Muscle layer of duodenum (tissue), 2 donors: Measurements from ENCODE around the gene STRIP1.
"Not testable (repeated sequence)": the region's sequence is repeated elsewhere in the genome, so short reads cannot be mapped to it uniquely, and the experiment has no call there.

Experiments used
- H3K27ac ChIP-seq: one replicate; pipeline ENCODE4 v1.7.0; 2013; ENCODE audit warnings: mild to moderate bottlenecking, low read length
- H3K27me3 ChIP-seq: one replicate; pipeline ENCODE4 v1.7.0; 2013; ENCODE audit warnings: low read depth, mild to moderate bottlenecking, control low read depth, low read length
- H3K36me3 ChIP-seq, 2 donors: one replicate each; pipeline ENCODE4 v1.7.0; 2013; ENCODE audit warnings: low read length in 2 of 2, control low read depth in 1 of 2, mild to moderate bottlenecking in 1 of 2; ENCODE audit not compliant: insufficient read depth in 2 of 2, control insufficient read depth in 1 of 2
- H3K4me1 ChIP-seq, 2 donors: one replicate each; pipeline ENCODE4 v1.7.0; 2013; ENCODE audit warnings: low read length in 2 of 2, mild to moderate bottlenecking in 2 of 2, control low read depth in 1 of 2, moderate library complexity in 1 of 2; ENCODE audit not compliant: insufficient read depth in 2 of 2, control insufficient read depth in 1 of 2
- H3K4me3 ChIP-seq, 2 donors: one replicate each; pipeline ENCODE4 v1.7.0; 2013; ENCODE audit warnings: low read length in 2 of 2, low read depth in 1 of 2, mild to moderate bottlenecking in 1 of 2
- H3K9me3 ChIP-seq, 2 donors: one replicate each; pipeline ENCODE4 v1.7.0; 2013; ENCODE audit warnings: low read length in 2 of 2, control low read depth in 1 of 2, mild to moderate bottlenecking in 1 of 2; ENCODE audit not compliant: control insufficient read depth in 1 of 2
- donor health status: healthy.

STRIP1 gene

DNA sequence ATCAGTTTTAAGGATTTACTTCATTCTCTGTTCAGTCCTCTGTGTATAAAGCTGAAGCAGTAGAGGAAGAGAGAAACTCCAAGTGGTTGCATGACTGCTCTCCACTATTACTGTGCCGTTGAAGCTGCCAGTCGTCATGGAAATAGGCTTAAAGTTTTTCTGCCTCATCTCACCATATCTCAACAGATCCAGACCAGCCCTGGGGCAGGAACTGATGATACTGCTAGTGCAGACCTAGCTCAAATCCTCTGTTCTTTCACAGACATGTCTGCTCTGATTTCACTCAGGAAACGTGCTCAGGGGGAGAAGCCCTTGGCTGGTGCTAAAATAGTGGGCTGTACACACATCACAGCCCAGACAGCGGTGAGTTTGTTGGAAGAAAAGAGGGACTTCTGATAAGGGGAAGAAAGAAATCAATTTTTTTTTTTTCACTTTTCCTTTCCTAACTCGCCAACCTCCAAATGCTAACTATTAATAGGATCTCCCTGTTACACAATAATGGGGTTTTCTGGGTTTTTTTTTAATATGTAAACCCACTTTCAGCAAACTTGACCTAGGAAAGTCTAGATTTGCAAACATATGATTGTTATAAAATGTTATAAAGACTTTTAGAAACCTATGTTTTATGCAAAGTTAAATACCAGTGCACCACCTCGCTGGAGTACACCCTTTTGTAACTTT lies 22.2 kb upstream of the STRIP1 start:
- Histone ChIP-seq H3K36me3 (peaks cover 63 to 67% of the 10 kb centered on the region in 2 donors), H3K9me3 (no peaks in the 10 kb centered on the region), H3K4me3 (no peak overlapping the region), H3K4me1 (peaks cover 0 to 13% of the 10 kb centered on the region in 2 donors), H3K27me3 (no peaks in the 10 kb centered on the region), H3K27ac (no peak overlapping the region)

DNA sequence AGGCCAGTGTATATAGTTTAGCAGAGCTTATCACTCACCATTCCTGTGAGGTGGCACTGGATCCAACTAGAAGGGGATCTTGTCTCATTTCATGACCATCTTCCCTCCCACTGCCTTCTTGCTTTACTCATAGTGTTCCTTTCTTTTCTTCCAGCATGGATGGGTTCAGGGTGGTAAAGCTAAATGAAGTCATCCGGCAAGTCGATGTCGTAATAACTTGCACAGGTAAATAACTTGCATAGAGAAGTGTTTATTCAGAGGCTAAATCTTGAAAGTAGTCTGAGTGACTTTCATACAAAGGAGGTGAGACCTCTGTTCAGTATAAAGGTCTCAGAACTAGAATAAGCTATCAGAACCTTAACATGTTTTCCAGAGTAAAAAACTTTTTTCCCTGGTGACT lies 16.6 kb upstream of the STRIP1 start:
- no peak overlapping the region for H3K27ac ChIP-seq
- no peaks in the 10 kb centered on the region for H3K4me1 ChIP-seq
- peaks cover 80 to 96% of the 10 kb centered on the region in 2 donors for H3K36me3 ChIP-seq
- H3K27me3 ChIP-seq: no peaks in the 10 kb centered on the region
- H3K4me3 ChIP-seq: no peak overlapping the region
- H3K9me3 ChIP-seq: no peaks in the 10 kb centered on the region

DNA sequence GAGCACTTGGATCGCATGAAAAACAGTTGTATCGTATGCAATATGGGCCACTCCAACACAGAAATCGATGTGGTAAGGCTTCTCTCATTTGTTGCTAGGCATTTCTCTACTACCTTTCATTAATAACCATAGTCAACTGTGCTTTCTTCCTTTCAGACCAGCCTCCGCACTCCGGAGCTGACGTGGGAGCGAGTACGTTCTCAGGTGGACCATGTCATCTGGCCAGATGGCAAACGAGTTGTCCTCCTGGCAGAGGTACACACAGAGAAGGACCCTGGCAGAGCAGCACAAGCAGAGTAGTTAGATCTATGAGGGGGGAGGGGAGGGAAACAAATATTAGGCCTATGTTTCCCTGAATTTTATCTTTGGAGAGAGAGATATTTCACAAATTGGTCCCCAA lies 16.0 kb upstream of the STRIP1 start:
- H3K4me3 ChIP-seq: no peak overlapping the region
- no peaks in the 10 kb centered on the region for H3K27me3 ChIP-seq
- peaks cover 85 to 96% of the 10 kb centered on the region in 2 donors for H3K36me3 ChIP-seq
- no peak overlapping the region for H3K27ac ChIP-seq
- no peaks in the 10 kb centered on the region for H3K9me3 ChIP-seq
- no peaks in the 10 kb centered on the region for H3K4me1 ChIP-seq

DNA sequence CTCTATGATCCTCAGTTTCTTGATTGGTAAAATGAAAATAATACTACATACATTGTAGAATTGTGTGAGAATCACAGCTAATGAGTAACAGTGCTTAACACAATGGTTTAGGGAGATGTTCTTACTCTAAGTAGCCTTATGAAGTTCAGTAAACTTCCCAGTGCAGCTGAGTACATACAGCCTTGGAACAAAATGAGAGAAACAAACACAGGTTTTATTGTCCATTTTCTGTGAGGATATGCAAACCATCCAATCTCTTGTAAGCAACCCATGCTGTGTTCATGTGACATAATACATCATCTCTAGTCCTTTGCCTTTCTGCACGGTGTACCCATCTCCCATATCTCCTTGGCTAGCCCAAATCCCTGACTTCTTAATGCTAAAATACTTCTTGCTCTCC lies 14.7 kb upstream of the STRIP1 start:
- H3K4me3 ChIP-seq: no peak overlapping the region
- H3K27ac ChIP-seq: no peak overlapping the region

DNA sequence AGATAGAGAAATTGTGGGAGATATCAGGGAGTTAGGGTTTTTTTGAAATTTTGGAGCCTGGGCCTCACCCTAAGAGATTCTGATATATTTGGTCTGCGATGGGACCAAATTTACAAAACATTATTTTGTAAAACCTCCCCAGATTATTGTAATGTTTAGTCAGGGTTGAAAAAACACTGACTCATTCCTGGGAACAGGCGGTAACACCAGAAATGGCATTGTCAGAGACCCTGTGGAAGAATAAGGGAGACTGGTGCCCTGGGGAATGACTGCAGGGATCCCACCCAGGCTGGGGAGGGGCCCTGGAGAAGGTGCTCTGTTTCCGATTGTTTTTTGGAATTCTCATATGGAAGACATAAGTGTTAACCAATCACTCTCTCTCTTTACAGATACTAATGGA lies 13.1 kb upstream of the STRIP1 start:
- Histone ChIP-seq H3K27me3 (no peaks in the 10 kb centered on the region), H3K9me3 (no peaks in the 10 kb centered on the region), H3K36me3 (peaks cover 72 to 84% of the 10 kb centered on the region in 2 donors), H3K4me3 (no peak overlapping the region), H3K27ac (no peak overlapping the region), H3K4me1 (no peaks in the 10 kb centered on the region)

More for the DNA sequence above, 14.7 kb upstream of the STRIP1 start:
- no peaks in the 10 kb centered on the region for H3K27me3 ChIP-seq
- H3K36me3 ChIP-seq: peaks cover 84 to 98% of the 10 kb centered on the region in 2 donors
- H3K9me3 ChIP-seq: no peaks in the 10 kb centered on the region
- H3K4me1 ChIP-seq: no peaks in the 10 kb centered on the region

DNA sequence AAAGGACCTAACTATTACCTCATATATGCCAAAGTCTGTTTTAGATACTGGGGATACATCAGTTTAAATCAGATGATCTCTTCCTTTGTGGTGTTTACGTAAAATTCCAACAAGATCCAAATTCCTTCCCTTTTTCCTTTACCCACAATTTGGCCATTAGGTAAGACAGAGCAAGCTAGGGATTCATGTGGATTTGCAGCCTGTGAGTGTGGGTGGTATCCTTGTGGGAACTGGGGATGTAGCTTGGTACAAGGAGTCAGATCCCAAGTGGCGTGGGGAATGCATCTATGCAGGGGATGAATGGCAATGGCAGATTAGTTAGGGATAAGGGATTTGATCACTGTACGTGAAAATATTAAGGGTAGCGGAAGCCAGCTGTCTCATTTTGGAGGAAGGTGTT lies 9.8 kb upstream of the STRIP1 start:
- H3K9me3 ChIP-seq: no peaks in the 10 kb centered on the region
- H3K4me1 ChIP-seq: no peaks in the 10 kb centered on the region
- no peak overlapping the region for H3K27ac ChIP-seq
- no peak overlapping the region for H3K4me3 ChIP-seq
- no peaks in the 10 kb centered on the region for H3K27me3 ChIP-seq
- H3K36me3 ChIP-seq: peaks cover 38 to 51% of the 10 kb centered on the region in 2 donors

DNA sequence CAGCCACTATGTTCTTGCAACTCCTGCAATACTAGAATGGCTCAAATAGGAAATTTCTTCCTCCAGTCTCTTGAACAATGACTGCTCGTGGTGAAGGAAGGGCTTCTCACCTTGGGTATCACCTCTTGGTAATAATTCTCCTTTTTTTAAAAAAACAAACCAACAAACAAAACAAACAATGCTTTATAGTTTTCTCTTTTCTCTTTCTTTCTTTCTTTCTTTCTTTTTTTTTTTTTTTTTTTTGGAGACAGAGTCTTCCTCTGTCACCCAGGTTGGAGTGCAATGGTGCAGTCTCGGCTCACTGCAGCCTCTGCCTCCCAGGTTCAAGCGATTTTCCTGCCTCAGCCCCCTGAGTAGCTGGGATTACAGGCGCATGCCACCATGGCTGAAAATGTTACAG lies 3.7 kb upstream of the STRIP1 start:
- not testable (repeated sequence) for H3K4me3 ChIP-seq, H3K9me3 ChIP-seq, H3K27ac ChIP-seq, H3K27me3 ChIP-seq, H3K36me3 ChIP-seq
- H3K4me1 ChIP-seq: peaks cover 6 to 11% of the 10 kb centered on the region in 2 donors

DNA sequence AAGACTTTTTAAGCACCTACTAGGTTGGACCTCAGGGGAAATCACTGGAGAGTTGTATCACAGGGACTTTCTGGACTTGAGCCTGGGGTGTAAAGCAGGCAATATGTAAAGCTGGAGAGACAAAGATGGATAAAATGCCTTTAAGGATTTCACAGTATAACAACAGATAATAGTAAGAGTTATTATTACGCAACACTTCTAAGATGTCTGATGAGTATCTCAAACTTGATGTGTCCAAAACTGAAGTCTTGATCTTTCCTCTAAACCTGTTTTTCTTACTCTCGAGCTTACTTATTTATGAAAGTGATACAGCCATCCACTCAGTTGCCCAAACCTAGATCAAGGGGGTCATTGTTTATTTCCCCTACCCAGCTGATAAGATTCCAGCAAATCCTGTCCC lies 2.1 kb upstream of the STRIP1 start:
- no peak overlapping the region for H3K4me3 ChIP-seq
- H3K4me1 ChIP-seq: peaks cover 13 to 16% of the 10 kb centered on the region in 2 donors
- peaks cover 0 to 3% of the 10 kb centered on the region in 2 donors for H3K36me3 ChIP-seq
- H3K27ac ChIP-seq: no peak overlapping the region
- H3K27me3 ChIP-seq: no peaks in the 10 kb centered on the region
- H3K9me3 ChIP-seq: no peaks in the 10 kb centered on the region

DNA sequence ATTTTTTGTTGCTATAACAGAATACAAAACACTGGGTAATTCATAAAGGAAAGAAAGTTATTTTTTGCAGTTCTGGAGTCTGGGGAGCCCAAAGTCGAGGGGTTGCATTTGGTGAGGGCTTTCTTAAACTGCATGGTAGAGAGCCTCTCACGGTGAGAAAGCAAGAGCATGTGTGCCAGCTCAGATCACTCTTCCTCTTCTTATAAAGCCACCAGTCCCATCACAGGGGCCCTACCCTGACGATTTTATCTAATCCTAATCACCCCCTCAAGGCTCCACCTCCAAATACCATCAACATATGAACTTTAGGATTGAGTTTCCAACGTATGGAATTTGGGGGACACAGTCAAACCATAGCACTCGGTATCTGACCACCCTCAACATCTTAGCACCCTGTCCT lies 1.0 kb upstream of the STRIP1 start:
- H3K27ac ChIP-seq: no peak overlapping the region
- H3K4me1 ChIP-seq: peaks cover 13 to 16% of the 10 kb centered on the region in 2 donors
- H3K27me3 ChIP-seq: no peaks in the 10 kb centered on the region
- H3K36me3 ChIP-seq: peaks cover 4 to 10% of the 10 kb centered on the region in 2 donors
- H3K9me3 ChIP-seq: no peaks in the 10 kb centered on the region
- H3K4me3 ChIP-seq: no peak overlapping the region

DNA sequence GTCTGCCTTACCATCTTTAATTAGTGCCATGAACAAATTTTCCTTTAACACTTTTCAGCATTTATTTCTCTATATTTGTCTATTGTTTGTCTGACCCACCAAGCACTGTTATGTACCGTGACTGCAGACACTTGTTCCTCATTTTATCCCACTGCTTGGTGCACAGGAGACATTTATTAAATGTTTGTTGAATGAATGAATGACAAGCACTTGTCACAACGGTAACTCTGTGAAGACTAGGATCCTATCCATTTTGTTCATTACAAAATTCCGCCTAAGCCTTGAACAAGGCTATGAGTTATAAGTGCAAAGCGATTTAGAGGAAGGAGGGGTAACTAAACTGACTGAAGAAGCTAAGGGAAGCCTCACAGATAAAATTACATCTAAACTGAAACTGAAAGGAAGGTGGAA lies 379 bp upstream of the STRIP1 start:
- Histone ChIP-seq H3K36me3 (peaks cover 10 to 17% of the 10 kb centered on the region in 2 donors), H3K4me1 (peaks cover 13 to 16% of the 10 kb centered on the region in 2 donors), H3K4me3 (peak overlapping the region; percentile 65 to 97), H3K9me3 (no peaks in the 10 kb centered on the region), H3K27ac (peak overlapping the region; percentile 68), H3K27me3 (no peaks in the 10 kb centered on the region)

DNA sequence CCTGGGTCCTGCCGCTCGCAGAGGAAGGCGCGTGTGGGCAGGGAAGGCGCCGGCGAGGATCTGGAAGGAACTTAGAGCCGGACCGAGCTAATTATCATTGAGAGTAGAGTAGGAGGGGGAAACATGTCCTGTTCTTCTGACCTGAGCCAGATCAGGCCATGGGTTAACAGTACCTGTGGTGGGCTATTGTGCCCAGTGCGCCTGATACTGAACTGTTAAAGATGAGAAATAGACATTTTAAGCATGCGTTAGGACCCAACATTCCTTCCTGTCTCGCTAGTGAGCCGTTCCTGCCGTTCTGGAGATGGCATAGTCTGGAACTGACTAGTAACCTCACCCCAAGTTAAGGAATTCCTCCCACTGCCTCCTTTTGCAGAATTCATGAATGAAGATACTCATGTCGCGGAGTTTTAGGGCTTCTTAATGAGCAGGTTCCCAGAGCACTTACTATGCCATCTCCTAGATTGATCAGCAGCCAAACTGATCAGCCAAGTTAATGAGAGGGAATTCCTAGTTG lies 870 bp downstream of the STRIP1 start:
- Histone ChIP-seq H3K27me3 (no peaks in the 10 kb centered on the region), H3K36me3 (peaks cover 22 to 27% of the 10 kb centered on the region in 2 donors), H3K4me3 (peak overlapping the region; percentile 65 to 97), H3K4me1 (peaks cover 13 to 16% of the 10 kb centered on the region in 2 donors), H3K27ac (peak overlapping the region; percentile 56), H3K9me3 (no peaks in the 10 kb centered on the region)

DNA sequence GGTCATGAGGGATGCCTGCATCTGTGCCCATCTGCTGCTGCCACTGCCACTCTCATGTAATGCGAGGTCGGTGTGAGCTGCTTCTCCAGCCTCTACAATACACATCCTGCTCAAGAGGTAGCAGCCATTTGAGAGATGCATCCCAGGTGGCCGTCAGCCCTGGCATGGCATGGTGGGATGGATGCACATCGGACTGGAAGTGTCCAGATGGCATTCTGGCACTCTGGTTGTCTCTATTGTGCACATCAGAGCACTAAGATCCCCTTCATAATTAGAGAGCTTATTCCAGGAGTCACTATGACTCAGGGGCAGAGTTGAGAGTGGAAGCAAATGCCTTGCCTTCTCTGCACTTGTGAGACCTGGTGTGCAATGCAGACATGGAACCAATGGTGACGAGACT lies 3.8 kb downstream of the STRIP1 start:
- Histone ChIP-seq H3K4me1 (peaks cover 13 to 16% of the 10 kb centered on the region in 2 donors), H3K36me3 (peaks cover 52 to 56% of the 10 kb centered on the region in 2 donors), H3K9me3 (no peaks in the 10 kb centered on the region), H3K4me3 (no peak overlapping the region), H3K27ac (no peak overlapping the region), H3K27me3 (no peaks in the 10 kb centered on the region)
